Measurements from ENCODE around the gene CCDC8.
"Not testable (repeated sequence)": the region's sequence is repeated elsewhere in the genome, so short reads cannot be mapped to it uniquely, and the experiment has no call there.

Gene CCDC8

DNA sequence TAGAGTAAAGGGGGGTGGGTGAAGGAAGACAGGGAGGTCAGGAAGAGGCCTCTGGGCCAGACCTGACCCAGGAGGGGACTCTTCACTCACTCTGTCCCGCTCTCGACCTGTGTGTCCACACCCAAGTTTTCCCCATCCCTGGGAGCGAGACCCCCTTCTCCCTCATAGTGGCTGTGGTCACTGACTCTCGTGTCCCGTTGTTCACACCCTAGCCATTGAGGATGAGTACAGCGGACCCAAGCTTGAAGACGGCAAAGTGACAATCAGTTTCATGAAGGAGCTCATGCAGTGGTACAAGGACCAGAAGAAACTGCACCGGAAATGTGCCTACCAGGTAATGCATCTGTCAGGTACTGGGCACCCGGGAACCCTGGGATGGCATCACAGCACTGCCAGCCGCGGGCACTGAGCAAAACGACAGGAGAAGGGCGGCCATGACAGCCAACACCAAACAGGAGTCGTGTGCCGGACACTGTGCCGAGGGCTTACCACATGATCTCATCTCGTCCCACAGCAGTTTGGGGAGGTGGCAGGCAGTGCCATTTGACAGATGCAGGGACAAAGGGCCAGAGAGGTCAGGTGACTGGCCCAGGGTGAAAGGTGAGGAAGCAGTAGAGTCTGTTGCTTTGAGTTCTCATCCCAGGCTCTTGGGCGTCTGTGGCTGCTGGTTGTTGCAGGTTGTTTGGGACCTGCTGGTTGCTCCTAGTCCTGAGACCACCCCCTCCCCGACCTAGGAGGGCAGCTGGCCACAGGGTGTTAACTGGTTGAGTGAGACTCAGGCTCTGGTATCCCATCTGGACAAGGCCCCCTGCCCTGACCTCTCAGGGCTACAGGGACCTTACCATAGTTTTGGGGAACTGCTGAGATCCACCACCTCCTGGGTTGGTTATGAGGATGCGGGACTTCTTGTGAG is 36.9 kb downstream of the CCDC8 start:
- TF ChIP-seq Cebpa-rat (IDR thresholded peaks at IDR 0.05) = no peak
- peaks cover 66 to 97% (median 87%) of the 10 kb centered on the region in 11 experiments for H3K36me3 ChIP-seq
- H3K4me1 ChIP-seq = peaks cover 17 to 58% (median 45%) of the 10 kb centered on the region in 10 experiments
- peaks cover 31 to 95% (median 75%) of the 10 kb centered on the region in 11 experiments; a peak in 21 of 22 replicates for H4K20me1 ChIP-seq
- H3K9me3 ChIP-seq (replicated peaks in 1 of 11) = no peaks in the 10 kb centered on the region
- H3K4me3 ChIP-seq = no peak overlapping the region
- H3K27ac ChIP-seq = no peak overlapping the region
- H3K27me3 ChIP-seq = no peaks in the 10 kb centered on the region
- no peak overlapping the region for H3K9ac ChIP-seq
- H3K4me2 ChIP-seq = no peak overlapping the region

DNA sequence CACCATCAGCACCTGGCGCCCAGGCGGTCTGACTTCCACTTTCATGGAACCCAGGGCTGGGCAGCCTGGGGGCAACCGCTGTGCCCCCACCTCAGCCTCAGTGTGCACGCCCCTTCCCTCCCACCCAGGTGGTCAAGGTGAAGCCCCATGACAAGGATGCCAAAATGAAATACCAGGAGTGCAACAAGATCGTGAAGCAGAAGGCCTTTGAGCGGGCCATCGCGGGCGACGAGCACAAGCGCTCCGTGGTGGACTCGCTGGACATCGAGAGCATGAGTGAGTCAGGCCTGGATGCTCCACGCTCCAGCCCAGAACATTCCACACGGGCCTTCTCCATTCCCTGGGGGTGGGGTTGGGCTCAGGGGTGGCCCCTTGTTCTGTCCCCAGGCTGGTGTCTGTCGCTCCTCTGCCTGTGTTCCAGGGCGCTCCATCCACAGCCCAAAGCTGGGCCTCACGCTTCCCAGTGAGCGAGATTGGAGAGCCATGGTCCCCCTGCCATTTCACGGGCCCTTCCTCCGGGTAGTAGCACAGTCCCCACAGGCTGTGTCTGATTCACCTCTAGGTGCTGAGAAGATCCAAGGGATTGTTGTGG is 37.8 kb downstream of the CCDC8 start:
- not testable (repeated sequence) for H3K27me3 ChIP-seq; H3K9me3 ChIP-seq (replicated peaks in 1 of 11); H3K4me3 ChIP-seq; H3K27ac ChIP-seq; H3K4me2 ChIP-seq; H3K9ac ChIP-seq
- Histone ChIP-seq H3K36me3 (peaks cover 57 to 95% (median 84%) of the 10 kb centered on the region in 11 experiments), H3K4me1 (peaks cover 24 to 63% (median 52%) of the 10 kb centered on the region in 10 experiments), H4K20me1 (peaks cover 40 to 98% (median 81%) of the 10 kb centered on the region in 11 experiments; a peak in 21 of 22 replicates)

DNA sequence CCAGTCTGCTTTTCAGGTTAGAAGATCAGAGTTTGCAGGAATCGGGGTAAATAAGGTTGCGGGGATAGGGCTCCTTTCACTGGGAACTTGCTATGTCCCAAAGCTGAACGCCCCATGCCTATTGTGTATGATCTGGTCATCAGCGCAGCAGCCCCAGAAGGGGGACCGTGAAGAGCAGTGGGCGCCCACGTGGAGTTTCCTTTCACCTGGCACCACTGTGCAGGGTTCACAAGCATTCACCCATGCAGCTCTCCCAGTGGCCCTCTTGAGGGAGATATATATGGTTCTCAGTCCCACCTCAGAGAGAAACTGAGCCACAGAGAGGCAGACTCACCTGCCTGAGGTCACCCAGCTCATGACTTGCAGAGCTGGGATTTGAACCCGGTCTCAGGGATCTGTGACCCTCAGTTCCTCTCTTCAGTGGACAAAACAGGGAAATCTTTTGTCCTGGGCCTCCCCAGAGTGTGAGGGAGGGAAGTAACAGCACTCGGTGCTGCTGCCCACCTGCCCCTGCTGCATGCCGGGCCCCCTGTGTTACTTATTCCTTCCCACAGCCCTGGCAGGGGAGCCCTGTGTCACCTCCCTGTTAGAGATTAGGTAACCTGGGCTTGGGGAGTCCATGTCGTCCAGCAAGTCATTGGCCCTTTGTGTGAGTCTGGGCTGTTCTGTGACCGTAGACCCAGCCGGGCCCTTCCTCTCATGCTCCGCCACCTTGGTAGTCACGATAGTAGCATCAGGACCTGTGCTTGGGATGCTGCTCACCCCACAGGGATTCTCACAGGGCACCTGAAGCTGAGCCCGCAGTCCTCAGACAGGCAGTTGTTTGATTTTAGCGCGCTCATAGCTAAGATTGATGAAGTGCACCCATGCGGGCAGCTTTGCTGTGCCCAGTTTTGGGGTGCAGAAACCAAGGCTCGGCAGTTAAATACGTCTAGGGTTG is 38.6 kb downstream of the CCDC8 start:
- Histone ChIP-seq H3K9me3 (replicated peaks in 1 of 11) (no peaks in the 10 kb centered on the region), H3K36me3 (peaks cover 50 to 95% (median 80%) of the 10 kb centered on the region in 11 experiments), H3K27me3 (no peaks in the 10 kb centered on the region), H3K4me1 (peaks cover 24 to 61% (median 52%) of the 10 kb centered on the region in 10 experiments), H3K9ac (0 out of 22 replicates have a peak overlapping the region, but pooled peaks of 1 of the 11 experiments have one; percentile 24), H3K27ac (peak overlapping the region in 2 of 11 experiments; percentile 2 to 4; a peak in 1 of 22 replicates), H4K20me1 (peaks cover 46 to 98% (median 85%) of the 10 kb centered on the region in 11 experiments; a peak in 21 of 22 replicates), H3K4me2 (peak overlapping the region in 2 of 11 experiments; percentile 46 to 57; a peak in 3 of 22 replicates), H3K4me3 (no peak overlapping the region)
- no peak for TF ChIP-seq Cebpa-rat (IDR thresholded peaks at IDR 0.05)

DNA sequence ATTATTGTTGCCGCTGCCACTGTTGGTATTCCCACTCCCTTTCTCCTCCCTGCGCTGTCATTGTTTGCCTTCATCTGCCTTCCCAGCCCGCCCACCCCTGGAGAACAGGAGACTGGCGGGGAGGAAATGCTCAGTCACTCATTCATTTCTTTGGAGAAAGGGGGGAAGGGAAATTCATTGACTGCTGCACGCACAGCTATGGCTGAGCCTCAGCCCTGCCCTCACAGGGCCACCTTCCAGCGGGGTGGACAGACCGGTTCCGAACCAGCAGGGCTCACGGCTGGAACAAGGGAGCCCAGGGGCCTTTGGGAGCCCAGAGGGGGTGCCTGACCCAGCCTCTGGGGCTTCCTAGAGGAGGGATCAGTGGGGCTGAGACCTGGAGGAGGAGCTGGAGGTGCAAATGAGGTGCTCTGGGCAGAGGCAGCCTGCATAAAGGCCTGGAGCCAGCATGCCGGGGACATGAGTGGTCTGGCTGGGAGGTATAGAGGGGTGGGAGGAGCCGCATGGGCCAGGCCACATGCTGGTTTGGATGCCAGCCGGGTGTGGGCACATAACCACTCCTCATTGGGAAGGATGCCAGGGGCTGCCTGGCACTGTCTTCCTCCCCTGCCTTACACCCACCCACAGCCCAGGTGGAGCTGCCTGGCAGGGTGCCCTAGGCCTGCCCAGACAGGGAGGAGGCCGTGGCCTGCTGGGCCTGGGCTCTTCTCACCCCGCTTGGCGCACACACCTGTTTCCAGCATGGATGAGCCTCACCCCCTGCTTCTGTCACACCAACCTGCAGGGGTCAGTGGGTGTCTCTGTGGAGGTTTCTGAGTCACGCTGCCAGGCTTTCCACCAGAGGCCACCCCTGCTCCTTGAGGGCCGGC is 39.6 kb downstream of the CCDC8 start:
- Histone ChIP-seq H3K4me2 (peak overlapping the region in 9 of 11 experiments; percentile 23 to 70 (median 58); a peak in 14 of 22 replicates), H3K9me3 (replicated peaks in 1 of 11) (no peaks in the 10 kb centered on the region), H3K36me3 (peaks cover 46 to 93% (median 77%) of the 10 kb centered on the region in 11 experiments), H3K27me3 (no peaks in the 10 kb centered on the region), H3K4me1 (peaks cover 24 to 61% (median 43%) of the 10 kb centered on the region in 10 experiments), H4K20me1 (peaks cover 46 to 98% (median 85%) of the 10 kb centered on the region in 11 experiments; a peak in 21 of 22 replicates), H3K9ac (peak overlapping the region in 5 of 11 experiments; percentile 5 to 62 (median 40); a peak in 7 of 22 replicates), H3K4me3 (no peak overlapping the region), H3K27ac (peak overlapping the region in 5 of 11 experiments; percentile 24 to 58 (median 48); a peak in 8 of 22 replicates)
- no peak for TF ChIP-seq Cebpa-rat (IDR thresholded peaks at IDR 0.05)

DNA sequence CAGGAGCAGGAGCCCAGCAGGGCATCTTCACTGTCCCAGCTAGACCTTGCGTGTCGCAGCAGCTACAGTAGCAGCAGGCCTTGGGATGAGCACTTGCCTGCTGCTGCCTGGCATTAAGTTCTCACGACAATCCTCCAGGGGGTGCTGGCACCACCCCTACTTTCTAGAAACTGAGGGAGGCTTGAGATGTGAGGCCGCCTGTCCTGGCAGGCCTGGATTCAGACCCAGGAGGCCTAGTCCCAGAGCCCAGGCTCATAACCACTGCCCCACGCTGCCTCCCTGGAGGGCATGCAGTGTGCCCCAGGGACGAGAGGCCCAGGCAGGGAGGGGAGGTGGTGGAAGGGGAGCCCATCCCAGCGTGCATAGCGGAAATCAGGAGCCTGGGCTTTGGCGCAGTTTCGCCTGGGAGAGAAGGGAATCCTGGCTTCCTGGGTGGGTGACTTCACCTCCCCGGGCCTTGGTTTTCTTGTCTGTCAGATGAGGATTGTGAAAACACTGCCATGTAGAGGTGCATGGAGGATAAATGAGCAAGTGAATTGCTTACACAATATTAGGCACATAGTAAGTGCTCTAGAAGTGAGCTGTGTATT is 40.4 kb downstream of the CCDC8 start:
- Histone ChIP-seq H3K27me3 (no peaks in the 10 kb centered on the region), H3K4me2 (peak overlapping the region; percentile 2 to 70 (median 53); a peak in 20 of 22 replicates)

DNA sequence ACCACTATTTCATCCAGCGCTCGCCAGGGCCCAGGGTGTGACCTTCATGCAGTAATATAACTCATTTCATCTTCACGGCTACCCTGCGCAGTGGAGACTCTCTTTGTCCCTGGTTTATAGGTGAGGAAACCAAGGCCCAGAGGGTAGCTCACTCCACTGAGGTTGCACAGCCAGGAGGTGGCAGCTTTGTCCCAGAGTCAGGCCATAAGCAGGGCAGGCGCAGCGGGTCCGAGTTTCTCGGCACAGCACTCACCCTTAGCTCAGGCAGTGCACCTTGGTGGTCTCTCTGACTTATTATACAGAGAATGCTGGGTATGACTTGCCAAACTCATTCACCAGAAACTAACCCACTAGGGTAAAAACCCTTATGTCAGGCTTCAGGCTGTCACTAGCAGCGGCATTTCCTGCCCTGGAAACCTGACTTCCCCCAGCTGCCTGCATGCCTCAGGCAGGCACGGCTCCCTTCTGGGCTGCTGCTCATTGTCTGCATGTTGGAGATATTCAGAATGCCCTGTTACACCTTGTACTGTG is 41.9 kb downstream of the CCDC8 start:
- H3K27ac ChIP-seq = peak overlapping the region in 3 of 11 experiments; percentile 0 to 32 (median 15); a peak in 3 of 22 replicates
- no peaks in the 10 kb centered on the region for H3K9me3 ChIP-seq (replicated peaks in 1 of 11)
- H3K36me3 ChIP-seq = peaks cover 46 to 93% (median 77%) of the 10 kb centered on the region in 11 experiments
- H3K4me2 ChIP-seq = peak overlapping the region in 10 of 11 experiments; percentile 2 to 70 (median 50); a peak in 19 of 22 replicates
- H4K20me1 ChIP-seq = peaks cover 58 to 100% (median 98%) of the 10 kb centered on the region in 11 experiments; a peak in 21 of 22 replicates
- H3K4me3 ChIP-seq = no peak overlapping the region
- H3K27me3 ChIP-seq = no peaks in the 10 kb centered on the region
- H3K9ac ChIP-seq = peak overlapping the region in 8 of 11 experiments; percentile 1 to 48 (median 26); a peak in 11 of 22 replicates
- no peak for TF ChIP-seq Cebpa-rat (IDR thresholded peaks at IDR 0.05)
- H3K4me1 ChIP-seq = peaks cover 24 to 65% (median 43%) of the 10 kb centered on the region in 10 experiments

More for the DNA sequence above, 40.4 kb downstream of the CCDC8 start:
- TF ChIP-seq Cebpa-rat (IDR thresholded peaks at IDR 0.05) = no peak
- Histone ChIP-seq H3K4me3 (no peak overlapping the region), H3K36me3 (peaks cover 46 to 93% (median 77%) of the 10 kb centered on the region in 11 experiments), H3K4me1 (peaks cover 24 to 61% (median 43%) of the 10 kb centered on the region in 10 experiments), H3K27ac (peak overlapping the region in 6 of 11 experiments; percentile 10 to 45 (median 28); a peak in 5 of 22 replicates), H3K9me3 (replicated peaks in 1 of 11) (no peaks in the 10 kb centered on the region), H3K9ac (peak overlapping the region in 7 of 11 experiments; percentile 17 to 30 (median 24); a peak in 8 of 22 replicates), H4K20me1 (peaks cover 49 to 99% (median 92%) of the 10 kb centered on the region in 11 experiments; a peak in 21 of 22 replicates)

DNA sequence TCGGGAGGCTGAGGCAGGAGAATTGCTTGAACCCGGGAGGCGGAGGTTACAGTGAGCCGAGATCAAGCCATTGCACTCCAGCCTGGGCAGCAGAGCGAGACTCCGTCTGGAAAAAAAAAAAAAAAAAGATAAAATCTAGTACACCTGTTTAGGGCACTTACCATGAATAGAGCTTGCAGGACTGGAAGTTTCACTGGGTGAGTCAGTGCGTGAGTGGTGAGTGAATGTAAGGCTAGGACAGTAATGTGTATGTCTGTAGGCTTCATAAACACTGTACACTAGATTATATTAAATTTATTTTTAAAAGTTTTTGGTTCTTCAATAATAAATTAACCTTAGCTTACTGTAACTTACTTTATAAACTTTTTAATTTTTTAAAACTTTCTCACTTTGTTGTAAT is 43.5 kb downstream of the CCDC8 start:
- Histone ChIP-seq H3K36me3 (peaks cover 47 to 93% (median 77%) of the 10 kb centered on the region in 11 experiments), H3K4me2 (no peak overlapping the region; a peak in 1 of 22 replicates), H4K20me1 (peaks cover 58 to 100% (median 99%) of the 10 kb centered on the region in 11 experiments; a peak in 21 of 22 replicates), H3K27ac (no peak overlapping the region), H3K4me3 (no peak overlapping the region), H3K9me3 (replicated peaks in 1 of 11) (no peaks in the 10 kb centered on the region), H3K4me1 (peaks cover 24 to 67% (median 43%) of the 10 kb centered on the region in 10 experiments), H3K27me3 (no peaks in the 10 kb centered on the region), H3K9ac (no peak overlapping the region)
- TF ChIP-seq Cebpa-rat (IDR thresholded peaks at IDR 0.05) = no peak

All from BLaER1 treated with 17β-estradiol and CSF1 and Interleukin-3, amounts not matched to agents 10 nM and 100 nM (cell line).